ENCODE data around the gene SPDYE8.
"Not testable (repeated sequence)": the region's sequence is repeated elsewhere in the genome, so short reads cannot be mapped to it uniquely, and the experiment has no call there.

DNA sequence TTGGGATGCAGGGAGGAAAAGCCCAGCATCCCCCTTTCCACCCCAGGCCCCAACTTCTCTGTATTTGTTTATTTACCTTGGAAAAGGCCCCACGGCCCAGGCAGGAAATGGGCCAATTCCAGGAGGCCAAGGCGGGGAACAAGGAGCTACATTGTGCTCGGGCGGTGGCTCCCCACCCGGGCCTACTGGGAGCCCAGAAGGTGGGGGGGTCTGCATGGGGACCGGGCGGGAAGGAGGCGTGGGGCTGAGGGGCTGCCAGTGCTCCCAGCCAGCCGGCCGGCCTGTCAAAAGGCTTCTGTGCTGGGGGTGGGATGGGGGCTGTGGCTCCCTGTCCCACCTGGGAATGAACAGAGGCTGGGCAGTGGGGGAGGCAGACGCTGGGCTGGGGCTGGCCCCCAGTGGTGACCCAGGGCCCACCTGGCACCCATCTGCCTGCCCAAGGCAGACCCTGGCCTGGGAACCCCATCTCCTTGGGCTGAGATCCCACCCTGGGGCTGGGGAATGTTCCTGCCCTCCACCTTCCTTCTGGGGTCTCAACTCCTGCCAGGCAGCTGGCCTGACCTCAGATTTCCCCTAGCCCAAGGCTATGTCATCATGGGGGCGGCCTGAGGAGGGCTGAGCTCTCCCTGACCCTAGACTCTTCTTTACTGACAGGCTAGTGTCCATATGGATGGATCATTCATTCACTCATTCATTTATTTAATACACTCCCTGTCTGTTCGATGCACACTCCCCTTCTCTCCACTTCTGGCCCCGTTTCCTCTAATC is 39.2 kb downstream of the SPDYE8 start:
- TF ChIP-seq, protein P1, sequence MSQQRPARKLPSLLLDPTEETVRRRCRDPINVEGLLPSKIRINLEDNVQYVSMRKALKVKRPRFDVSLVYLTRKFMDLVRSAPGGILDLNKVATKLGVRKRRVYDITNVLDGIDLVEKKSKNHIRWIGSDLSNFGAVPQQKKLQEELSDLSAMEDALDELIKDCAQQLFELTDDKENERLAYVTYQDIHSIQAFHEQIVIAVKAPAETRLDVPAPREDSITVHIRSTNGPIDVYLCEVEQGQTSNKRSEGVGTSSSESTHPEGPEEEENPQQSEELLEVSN (IDR thresholded peaks at IDR 0.05; ENCODE audit: borderline replicate concordance, low read depth), result not testable (repeated sequence)
- not testable (repeated sequence) for TF ChIP-seq RAD21 (conservative IDR thresholded peaks at IDR 0.05 in 1 of 2, IDR thresholded peaks at IDR 0.05 in 1 of 2); SMC3 (IDR thresholded peaks at IDR 0.05)
- TF ChIP-seq, protein P2, sequence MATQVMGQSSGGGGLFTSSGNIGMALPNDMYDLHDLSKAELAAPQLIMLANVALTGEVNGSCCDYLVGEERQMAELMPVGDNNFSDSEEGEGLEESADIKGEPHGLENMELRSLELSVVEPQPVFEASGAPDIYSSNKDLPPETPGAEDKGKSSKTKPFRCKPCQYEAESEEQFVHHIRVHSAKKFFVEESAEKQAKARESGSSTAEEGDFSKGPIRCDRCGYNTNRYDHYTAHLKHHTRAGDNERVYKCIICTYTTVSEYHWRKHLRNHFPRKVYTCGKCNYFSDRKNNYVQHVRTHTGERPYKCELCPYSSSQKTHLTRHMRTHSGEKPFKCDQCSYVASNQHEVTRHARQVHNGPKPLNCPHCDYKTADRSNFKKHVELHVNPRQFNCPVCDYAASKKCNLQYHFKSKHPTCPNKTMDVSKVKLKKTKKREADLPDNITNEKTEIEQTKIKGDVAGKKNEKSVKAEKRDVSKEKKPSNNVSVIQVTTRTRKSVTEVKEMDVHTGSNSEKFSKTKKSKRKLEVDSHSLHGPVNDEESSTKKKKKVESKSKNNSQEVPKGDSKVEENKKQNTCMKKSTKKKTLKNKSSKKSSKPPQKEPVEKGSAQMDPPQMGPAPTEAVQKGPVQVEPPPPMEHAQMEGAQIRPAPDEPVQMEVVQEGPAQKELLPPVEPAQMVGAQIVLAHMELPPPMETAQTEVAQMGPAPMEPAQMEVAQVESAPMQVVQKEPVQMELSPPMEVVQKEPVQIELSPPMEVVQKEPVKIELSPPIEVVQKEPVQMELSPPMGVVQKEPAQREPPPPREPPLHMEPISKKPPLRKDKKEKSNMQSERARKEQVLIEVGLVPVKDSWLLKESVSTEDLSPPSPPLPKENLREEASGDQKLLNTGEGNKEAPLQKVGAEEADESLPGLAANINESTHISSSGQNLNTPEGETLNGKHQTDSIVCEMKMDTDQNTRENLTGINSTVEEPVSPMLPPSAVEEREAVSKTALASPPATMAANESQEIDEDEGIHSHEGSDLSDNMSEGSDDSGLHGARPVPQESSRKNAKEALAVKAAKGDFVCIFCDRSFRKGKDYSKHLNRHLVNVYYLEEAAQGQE (IDR thresholded peaks at IDR 0.05), result not testable (repeated sequence)
- TF ChIP-seq, protein P3, sequence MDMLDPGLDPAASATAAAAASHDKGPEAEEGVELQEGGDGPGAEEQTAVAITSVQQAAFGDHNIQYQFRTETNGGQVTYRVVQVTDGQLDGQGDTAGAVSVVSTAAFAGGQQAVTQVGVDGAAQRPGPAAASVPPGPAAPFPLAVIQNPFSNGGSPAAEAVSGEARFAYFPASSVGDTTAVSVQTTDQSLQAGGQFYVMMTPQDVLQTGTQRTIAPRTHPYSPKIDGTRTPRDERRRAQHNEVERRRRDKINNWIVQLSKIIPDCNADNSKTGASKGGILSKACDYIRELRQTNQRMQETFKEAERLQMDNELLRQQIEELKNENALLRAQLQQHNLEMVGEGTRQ (IDR thresholded peaks at IDR 0.05), result not testable (repeated sequence)

All from A549 (cell line).